ENCODE measurements around the gene DCLK1. TPM values are rescaled to one million over a fixed set of nuclear protein-coding genes. Genes with fewer than 3 reads are reported as not detected.

DCLK1 gene
- total RNA-seq, 1 donor, result not detected

DNA sequence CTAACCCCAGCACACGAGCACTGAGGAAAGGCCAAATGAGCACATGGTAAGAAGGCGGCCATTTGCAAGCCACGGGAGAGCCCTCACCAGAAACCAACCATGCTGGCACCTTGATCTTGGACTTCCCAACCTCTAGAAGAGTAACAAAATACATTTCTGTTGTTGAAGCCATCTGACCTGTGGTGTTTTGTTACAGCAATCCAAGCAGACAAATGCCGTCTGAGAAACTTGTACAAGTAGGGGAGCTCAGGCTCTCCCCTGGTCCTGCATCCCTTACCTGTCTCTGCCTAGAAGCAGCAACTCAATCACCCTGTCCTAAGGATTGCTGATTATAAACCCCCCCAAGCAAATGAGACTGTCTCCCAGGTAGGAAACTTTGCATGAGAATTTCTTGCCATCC, 399.7 kb downstream of the DCLK1 start:
- H3K4me1 ChIP-seq (ENCODE audit: insufficient read depth, low read length), result no peaks in the 10 kb centered on the region
- no peaks in the 10 kb centered on the region for H3K27me3 ChIP-seq (ENCODE audit: insufficient read depth, low read length)
- no peaks in the 10 kb centered on the region for H3K9me3 ChIP-seq (ENCODE audit: low read depth, low read length)
- H3K4me3 ChIP-seq (ENCODE audit: low read length), result no peak overlapping the region

DNA sequence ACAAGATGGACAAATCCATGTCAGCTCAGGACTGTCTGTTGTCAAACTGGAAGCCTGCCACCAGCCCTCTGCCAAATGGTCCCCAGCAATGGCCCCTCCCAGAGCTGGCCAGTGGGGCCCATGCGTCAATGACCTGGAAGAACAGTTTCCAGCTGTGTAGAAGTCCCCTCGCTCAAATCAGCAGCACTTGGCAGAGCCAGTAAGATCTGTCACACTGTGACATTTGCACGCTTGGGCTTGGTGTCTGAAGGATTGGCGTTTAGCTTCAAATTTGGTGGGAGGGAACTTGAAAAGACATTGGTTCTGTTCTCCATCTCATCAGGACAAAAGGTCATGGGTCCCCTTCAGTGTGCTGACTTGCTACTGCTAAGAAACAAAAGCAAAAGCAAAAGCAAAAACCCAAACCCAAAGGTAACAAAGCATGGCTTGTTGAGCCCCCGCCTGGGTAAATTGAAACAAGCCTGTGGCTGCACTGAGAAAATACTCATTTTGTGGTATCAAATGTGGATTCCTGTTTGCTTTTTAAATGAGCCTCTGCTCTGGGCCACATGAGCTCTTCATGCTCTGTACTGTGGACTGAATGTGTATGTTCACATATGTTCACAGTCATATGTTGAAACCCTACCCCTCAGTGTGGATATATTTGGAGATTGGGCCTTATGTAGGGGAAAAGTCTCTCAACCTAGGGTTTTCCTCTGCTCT, 401.1 kb downstream of the DCLK1 start:
- Histone ChIP-seq H3K4me3 (ENCODE audit: low read length) (no peak overlapping the region), H3K27me3 (ENCODE audit: insufficient read depth, low read length) (no peaks in the 10 kb centered on the region), H3K9me3 (ENCODE audit: low read depth, low read length) (no peaks in the 10 kb centered on the region), H3K4me1 (ENCODE audit: insufficient read depth, low read length) (no peaks in the 10 kb centered on the region)

DNA sequence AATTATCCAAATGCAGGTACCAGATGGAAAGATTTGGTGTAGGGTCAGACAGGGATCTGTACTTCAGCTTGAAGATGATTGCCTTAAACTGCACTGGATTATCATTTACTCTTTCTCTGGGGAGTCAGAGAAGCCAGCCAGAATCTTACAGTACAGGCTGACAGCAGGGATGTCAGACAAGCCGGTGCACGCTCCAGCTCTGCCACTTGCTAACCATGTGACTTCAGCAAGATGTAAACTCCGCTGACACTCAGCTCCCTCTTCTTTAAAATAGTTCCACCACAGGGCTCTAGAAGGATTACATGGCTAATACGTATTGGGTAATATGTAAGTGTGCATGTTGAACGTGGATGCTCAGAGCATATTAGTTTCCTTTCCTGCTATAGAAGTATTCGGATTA, 403.3 kb downstream of the DCLK1 start:
- H3K4me3 ChIP-seq (ENCODE audit: low read length), result no peak overlapping the region
- H3K4me1 ChIP-seq (ENCODE audit: insufficient read depth, low read length), result no peaks in the 10 kb centered on the region
- H3K9me3 ChIP-seq (ENCODE audit: low read depth, low read length), result no peaks in the 10 kb centered on the region
- no peaks in the 10 kb centered on the region for H3K27me3 ChIP-seq (ENCODE audit: insufficient read depth, low read length)

DNA sequence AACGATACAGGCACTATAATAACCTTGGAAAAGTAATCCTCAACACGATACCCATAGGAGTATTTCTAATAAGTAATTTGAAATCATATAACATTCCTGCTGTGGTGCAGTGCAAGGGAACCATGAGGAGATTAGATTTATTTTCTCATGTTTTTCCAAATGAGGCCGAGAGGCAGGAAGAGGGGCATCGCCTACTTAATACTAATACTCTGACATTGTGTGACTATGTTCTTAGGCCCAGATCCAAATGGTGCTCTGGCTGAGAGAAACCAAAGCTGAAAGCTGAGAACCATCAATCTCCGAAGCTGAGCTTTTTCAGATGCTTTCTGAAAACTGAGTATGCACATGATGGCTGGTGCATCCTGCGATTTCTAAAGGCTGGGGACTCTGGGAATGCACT, 406.7 kb downstream of the DCLK1 start:
- Histone ChIP-seq H3K4me1 (ENCODE audit: insufficient read depth, low read length) (no peaks in the 10 kb centered on the region), H3K9me3 (ENCODE audit: low read depth, low read length) (no peaks in the 10 kb centered on the region), H3K27me3 (ENCODE audit: insufficient read depth, low read length) (no peaks in the 10 kb centered on the region), H3K4me3 (ENCODE audit: low read length) (no peak overlapping the region)

DNA sequence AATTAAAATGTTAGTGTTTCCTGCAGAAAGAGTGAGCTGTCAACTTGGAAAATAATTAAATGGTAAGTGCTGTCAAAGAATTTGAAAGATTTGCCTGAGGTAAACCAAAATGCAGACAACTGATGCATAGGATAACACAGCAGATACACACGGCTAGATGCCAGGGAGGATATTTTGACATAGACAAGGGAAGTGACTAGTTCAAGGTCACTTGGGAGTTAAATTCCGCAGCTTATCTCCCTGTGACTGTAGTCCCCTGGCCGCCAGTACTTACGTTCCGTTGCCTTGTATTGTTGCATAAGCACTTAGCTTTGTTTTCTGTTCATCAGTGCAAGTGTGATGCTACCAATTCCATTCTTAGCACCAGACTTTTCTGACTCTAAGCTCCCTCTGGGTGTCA, 407.4 kb downstream of the DCLK1 start:
- Histone ChIP-seq H3K9me3 (ENCODE audit: low read depth, low read length) (no peaks in the 10 kb centered on the region), H3K27me3 (ENCODE audit: insufficient read depth, low read length) (no peaks in the 10 kb centered on the region), H3K4me1 (ENCODE audit: insufficient read depth, low read length) (no peaks in the 10 kb centered on the region), H3K4me3 (ENCODE audit: low read length) (no peak overlapping the region)

DNA sequence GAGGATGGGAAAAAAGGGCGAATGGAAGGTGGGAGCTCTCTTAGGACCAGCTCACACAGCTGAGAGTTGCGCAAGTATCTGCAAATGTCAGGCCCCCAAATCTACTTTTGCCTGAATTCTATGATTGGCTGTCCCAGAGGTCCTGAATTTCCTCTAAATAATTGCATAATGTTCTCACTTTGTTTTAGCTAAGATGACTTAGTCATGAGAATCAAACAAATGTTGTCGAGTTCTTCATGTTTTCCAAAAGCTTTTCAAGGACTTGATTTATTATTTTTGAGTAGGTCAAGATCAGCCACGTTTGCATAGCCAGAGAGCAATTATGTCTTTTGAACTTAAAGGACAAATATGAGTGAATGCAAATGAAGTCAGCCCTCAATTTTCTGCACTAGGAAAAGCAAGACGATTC, 408.1 kb downstream of the DCLK1 start:
- Histone ChIP-seq H3K4me1 (ENCODE audit: insufficient read depth, low read length) (no peaks in the 10 kb centered on the region), H3K4me3 (ENCODE audit: low read length) (no peak overlapping the region), H3K9me3 (ENCODE audit: low read depth, low read length) (no peaks in the 10 kb centered on the region), H3K27me3 (ENCODE audit: insufficient read depth, low read length) (no peaks in the 10 kb centered on the region)

DNA sequence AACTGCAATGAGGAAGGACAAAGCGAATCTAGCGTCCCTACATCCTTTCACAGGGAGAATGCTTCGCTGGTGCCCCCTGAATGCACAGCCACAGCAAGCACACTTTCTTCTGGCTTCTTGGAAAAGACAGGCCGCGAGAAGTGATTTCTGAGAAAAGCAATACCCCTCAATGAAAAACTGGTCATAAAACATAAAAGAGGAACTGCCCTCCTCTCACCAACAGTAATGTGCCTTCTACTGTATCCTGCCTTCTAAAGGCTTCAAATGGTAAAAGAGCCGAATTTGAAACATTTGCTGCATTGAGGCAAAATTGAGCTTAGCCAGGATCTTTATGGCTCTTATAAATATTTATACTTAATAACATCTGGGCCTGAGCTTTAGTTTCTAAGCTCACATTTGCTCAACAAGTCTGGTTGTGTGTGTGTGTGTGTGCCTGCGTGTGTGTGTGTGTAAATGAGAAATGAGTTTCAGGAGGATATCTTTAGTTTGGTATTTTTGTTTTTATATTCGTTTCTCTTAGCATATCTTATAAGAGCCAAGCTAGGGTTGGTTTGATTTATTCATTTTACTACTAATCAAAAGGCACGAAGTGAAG, 408.6 kb downstream of the DCLK1 start:
- Histone ChIP-seq H3K27me3 (ENCODE audit: insufficient read depth, low read length) (no peaks in the 10 kb centered on the region), H3K9me3 (ENCODE audit: low read depth, low read length) (no peaks in the 10 kb centered on the region), H3K4me3 (ENCODE audit: low read length) (no peak overlapping the region), H3K4me1 (ENCODE audit: insufficient read depth, low read length) (no peaks in the 10 kb centered on the region)

DNA sequence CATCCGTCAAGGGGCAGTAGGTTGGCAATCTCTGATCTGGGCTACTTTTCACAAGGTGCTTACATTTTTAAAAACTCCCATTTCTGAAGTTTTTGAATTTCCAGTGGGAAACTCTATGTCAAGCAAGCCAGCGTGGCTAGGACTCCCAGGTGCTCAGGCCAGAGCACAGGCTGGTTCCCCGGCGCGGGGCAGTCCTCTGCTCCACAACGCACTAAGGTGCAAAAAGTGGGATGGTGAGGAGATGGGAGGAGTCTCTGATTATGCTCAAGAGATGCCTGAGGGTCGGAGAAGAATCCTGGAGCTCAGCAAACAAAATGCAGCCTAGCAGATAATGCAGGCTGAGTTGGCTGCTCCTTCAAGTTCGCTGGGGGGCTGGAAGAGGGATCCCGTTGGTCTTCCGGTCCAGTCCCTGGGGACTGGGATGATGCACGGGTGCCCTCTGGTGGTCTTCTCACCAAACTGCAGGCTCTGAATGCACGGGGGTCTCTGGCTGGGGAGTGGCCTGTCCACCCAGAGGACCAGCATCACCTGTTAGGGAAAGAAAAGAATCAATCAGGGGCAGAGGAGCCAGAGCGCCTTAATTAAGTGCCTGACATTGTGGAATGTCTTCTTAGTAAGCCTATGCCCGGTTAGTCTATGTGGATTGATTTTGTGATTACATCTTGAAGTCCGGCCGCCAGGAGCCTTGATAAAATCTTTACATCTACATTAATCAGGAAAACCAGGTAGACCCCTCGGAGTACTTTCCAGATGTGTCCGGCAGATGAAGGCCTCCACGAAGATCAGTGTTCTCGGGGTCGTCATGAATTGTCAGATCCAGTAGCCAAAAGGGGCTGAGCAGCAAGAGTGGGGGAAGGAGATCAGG, 410.3 kb downstream of the DCLK1 start:
- Histone ChIP-seq H3K9me3 (ENCODE audit: low read depth, low read length) (no peaks in the 10 kb centered on the region), H3K4me3 (ENCODE audit: low read length) (no peak overlapping the region), H3K27me3 (ENCODE audit: insufficient read depth, low read length) (no peaks in the 10 kb centered on the region), H3K4me1 (ENCODE audit: insufficient read depth, low read length) (no peaks in the 10 kb centered on the region)

DNA sequence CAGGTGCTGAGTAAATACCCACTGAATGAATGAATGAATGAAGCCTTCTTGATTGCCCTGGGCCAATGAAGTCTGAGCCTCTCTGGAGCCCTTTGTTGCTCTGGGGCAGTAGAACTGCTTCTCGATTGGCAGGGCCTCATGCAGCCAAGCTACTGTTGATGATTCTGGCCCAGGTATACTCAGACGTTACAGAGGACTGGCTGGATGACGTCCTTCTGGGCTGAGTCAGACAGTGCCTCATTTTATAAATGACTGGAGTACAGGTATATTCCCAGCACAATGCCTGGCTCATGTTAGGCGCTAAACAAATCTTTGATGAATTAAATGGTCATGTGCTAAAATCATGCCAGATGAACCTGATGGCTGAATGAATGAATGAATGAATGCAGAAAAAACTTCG, 410.9 kb downstream of the DCLK1 start:
- H3K27me3 ChIP-seq (ENCODE audit: insufficient read depth, low read length), result no peaks in the 10 kb centered on the region
- no peaks in the 10 kb centered on the region for H3K9me3 ChIP-seq (ENCODE audit: low read depth, low read length)
- no peak overlapping the region for H3K4me3 ChIP-seq (ENCODE audit: low read length)
- no peaks in the 10 kb centered on the region for H3K4me1 ChIP-seq (ENCODE audit: insufficient read depth, low read length)

Other genes with a start within 250 kb of the DCLK1 start
- gene SOHLH2, start 83.2 kb upstream of the DCLK1 start, total RNA-seq, result not detected
- not detected for gene CCDC169, start 166.4 kb upstream of the DCLK1 start, total RNA-seq
- 30.6 TPM for gene SPART, start 215.0 kb upstream of the DCLK1 start, total RNA-seq

All from mononuclear cell (primary cell).